Parathyroid adenoma (tissue), 2 donors: ENCODE data around the gene LEF1.

Source experiments
- H2AFZ ChIP-seq: fragments of 300-600 bp; sonication (generic); one replicate; pipeline ENCODE4 v1.7.0; 2017; ENCODE audit warnings: antibody characterized with exemption, mild to moderate bottlenecking
- H3K27ac ChIP-seq: fragments of 300-600 bp; sonication (generic); one replicate; pipeline ENCODE4 v1.7.0; 2017
- H3K27me3 ChIP-seq: fragments of 300-600 bp; sonication (generic); one replicate; pipeline ENCODE4 v1.7.0; 2017; ENCODE audit warnings: low read length; ENCODE audit not compliant: control insufficient read depth, insufficient read depth
- H3K36me3 ChIP-seq: fragments of 300-600 bp; sonication (generic); one replicate; pipeline ENCODE4 v1.7.0; 2017; ENCODE audit warnings: low read length; ENCODE audit not compliant: control insufficient read depth, insufficient read depth
- H3K4me1 ChIP-seq: fragments of 300-600 bp; sonication (generic); one replicate; pipeline ENCODE4 v1.7.0; 2017; ENCODE audit warnings: control low read depth
- H3K4me2 ChIP-seq: fragments of 300-600 bp; sonication (generic); one replicate; pipeline ENCODE4 v1.7.0; 2017; ENCODE audit warnings: low read length
- H3K4me3 ChIP-seq: fragments of 300-600 bp; sonication (generic); one replicate; pipeline ENCODE4 v1.7.0; 2017; ENCODE audit warnings: low read depth, low read length
- H3K79me2 ChIP-seq: fragments of 300-600 bp; sonication (generic); one replicate; pipeline ENCODE4 v1.7.0; 2017; ENCODE audit warnings: control low read depth
- H3K9ac ChIP-seq: fragments of 300-600 bp; sonication (generic); one replicate; pipeline ENCODE4 v1.7.0; 2017; ENCODE audit warnings: mild to moderate bottlenecking
- H3K9me3 ChIP-seq: fragments of 300-600 bp; sonication (generic); one replicate; pipeline ENCODE4 v1.7.0; 2017; ENCODE audit warnings: low read length; ENCODE audit not compliant: control insufficient read depth
- TF ChIP-seq, protein P1 (sequence below): fragments of 300-600 bp; sonication (generic); IDR thresholded peaks from one replicate; pipeline ENCODE4 v1.7.0; 2017; ENCODE audit warnings: antibody characterized with exemption, mild to moderate bottlenecking
- donor health status: primary hyperparathyroidism.

LEF1 gene

DNA sequence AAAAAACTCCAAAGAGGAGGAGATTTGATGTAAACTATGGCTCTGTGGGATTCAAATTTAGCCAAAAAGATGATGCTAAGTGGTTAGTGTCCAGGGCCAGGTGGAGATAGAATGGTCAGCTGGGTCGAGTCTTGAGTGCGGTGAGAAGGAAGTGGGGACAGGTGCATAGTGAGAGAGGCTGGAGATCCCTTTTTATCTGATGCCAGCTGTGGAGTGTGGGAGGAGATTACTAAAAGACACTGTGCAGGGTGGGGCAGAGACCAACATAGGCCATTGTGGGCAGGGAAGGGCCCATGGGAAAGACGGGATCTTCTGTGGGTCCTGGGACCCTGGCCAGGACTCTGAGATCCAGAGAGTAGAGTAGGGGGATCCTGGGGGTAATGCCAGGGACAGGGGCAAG is 34.6 kb upstream of the LEF1 start:
- H3K27me3 ChIP-seq = no peaks in the 10 kb centered on the region

DNA sequence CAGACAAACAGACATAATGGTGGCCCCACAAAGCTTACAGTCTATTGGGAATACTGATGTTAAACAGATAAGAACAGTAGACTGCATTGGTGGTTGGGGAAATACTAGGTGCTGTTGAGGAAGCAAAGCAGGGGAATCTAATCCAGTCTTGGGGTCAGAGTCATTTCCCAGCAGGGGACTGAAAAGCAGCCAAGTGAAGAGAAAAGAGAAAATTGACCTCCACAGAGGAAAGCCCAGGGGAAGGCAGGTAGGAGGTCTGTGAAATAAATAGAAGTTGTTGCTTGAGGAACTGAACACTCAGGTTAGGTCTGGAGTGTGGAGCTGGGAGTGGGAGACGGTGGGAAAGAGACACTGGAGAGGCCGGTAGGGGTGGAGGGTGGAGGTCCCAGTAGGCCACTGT is 33.0 kb upstream of the LEF1 start:
- Histone ChIP-seq H3K9me3 (no peaks in the 10 kb centered on the region), H3K4me2 (no peak overlapping the region), H3K36me3 (no peaks in the 10 kb centered on the region), H2AFZ (no peak overlapping the region), H3K4me1 (no peaks in the 10 kb centered on the region), H3K9ac (no peak overlapping the region), H3K27ac (no peak overlapping the region), H3K27me3 (no peaks in the 10 kb centered on the region), H3K4me3 (no peak overlapping the region), H3K79me2 (no peaks in the 10 kb centered on the region)
- TF ChIP-seq, protein P1, sequence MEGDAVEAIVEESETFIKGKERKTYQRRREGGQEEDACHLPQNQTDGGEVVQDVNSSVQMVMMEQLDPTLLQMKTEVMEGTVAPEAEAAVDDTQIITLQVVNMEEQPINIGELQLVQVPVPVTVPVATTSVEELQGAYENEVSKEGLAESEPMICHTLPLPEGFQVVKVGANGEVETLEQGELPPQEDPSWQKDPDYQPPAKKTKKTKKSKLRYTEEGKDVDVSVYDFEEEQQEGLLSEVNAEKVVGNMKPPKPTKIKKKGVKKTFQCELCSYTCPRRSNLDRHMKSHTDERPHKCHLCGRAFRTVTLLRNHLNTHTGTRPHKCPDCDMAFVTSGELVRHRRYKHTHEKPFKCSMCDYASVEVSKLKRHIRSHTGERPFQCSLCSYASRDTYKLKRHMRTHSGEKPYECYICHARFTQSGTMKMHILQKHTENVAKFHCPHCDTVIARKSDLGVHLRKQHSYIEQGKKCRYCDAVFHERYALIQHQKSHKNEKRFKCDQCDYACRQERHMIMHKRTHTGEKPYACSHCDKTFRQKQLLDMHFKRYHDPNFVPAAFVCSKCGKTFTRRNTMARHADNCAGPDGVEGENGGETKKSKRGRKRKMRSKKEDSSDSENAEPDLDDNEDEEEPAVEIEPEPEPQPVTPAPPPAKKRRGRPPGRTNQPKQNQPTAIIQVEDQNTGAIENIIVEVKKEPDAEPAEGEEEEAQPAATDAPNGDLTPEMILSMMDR = no peak

More for the DNA sequence above, 34.6 kb upstream of the LEF1 start:
- Histone ChIP-seq H2AFZ (no peak overlapping the region), H3K9me3 (no peaks in the 10 kb centered on the region), H3K4me1 (no peaks in the 10 kb centered on the region), H3K27ac (no peak overlapping the region), H3K4me2 (no peak overlapping the region), H3K9ac (no peak overlapping the region), H3K79me2 (no peaks in the 10 kb centered on the region), H3K4me3 (no peak overlapping the region), H3K36me3 (no peaks in the 10 kb centered on the region)
- TF ChIP-seq, protein P1 = no peak

DNA sequence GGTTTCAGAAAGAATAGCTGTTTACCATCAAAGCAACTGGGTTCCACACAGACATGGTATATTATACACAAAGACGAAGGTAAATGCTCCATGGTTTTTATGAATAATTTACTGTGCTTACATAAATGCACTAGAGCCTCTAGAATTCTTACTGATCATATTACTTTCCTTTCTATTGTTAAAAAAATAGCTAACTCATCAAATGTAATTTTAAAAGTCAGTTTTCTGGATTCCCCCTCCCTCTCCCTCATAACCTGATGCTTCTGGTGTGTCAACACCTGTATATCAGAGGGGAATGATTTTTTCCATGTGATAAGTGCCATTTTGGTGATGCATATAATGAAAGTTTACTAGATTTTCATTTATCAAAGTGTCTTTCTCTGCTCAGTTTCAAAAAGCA is 31.1 kb upstream of the LEF1 start:
- no peaks in the 10 kb centered on the region for H3K27me3 ChIP-seq
- TF ChIP-seq, protein P1 = no peak
- H3K36me3 ChIP-seq = no peaks in the 10 kb centered on the region
- H2AFZ ChIP-seq = no peak overlapping the region
- no peak overlapping the region for H3K9ac ChIP-seq
- no peak overlapping the region for H3K4me2 ChIP-seq
- H3K4me1 ChIP-seq = no peaks in the 10 kb centered on the region
- H3K79me2 ChIP-seq = no peaks in the 10 kb centered on the region
- no peak overlapping the region for H3K27ac ChIP-seq
- H3K4me3 ChIP-seq = no peak overlapping the region
- H3K9me3 ChIP-seq = no peaks in the 10 kb centered on the region

DNA sequence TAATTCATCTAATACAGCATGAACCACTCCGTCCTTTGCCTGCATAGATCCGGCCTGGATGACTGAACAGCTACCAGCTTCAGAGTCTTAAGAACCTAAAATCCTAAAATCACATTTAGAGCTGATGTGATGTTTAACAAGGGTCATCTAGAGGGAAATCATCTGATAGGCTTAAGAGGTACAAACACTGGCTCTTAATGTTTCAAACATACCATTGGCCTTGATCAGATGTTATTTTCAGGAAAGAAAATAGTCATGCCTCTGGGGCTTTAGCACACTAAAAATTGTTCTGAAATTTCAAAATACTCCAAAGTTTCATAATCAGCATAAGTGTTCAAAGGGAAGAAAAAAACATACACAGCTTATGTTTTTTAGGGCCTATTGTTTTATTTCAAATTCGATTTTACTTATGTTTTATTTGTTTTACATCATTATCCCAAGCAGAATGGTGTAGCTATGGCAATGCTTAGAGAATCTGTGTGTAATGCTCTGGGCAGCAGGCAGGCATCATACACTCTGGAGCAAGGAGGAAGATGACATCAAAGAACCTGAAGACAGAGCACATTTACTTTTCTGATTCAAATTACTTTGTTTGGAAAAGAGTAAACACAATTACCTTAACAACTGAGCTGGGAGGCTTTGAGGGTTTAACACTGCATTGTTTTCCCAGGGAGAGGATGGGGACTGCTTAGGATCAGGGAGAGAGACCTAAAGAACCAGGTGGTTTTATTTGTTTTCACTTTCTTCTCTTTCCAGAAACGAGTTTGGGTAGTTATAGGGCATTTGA is 25.3 kb upstream of the LEF1 start:
- no peaks in the 10 kb centered on the region for H3K27me3 ChIP-seq
- no peak overlapping the region for H3K9ac ChIP-seq
- no peak overlapping the region for H3K27ac ChIP-seq
- TF ChIP-seq, protein P1 = no peak
- H3K4me1 ChIP-seq = no peaks in the 10 kb centered on the region
- H3K9me3 ChIP-seq = no peaks in the 10 kb centered on the region
- no peaks in the 10 kb centered on the region for H3K36me3 ChIP-seq
- no peaks in the 10 kb centered on the region for H3K79me2 ChIP-seq
- H3K4me2 ChIP-seq = no peak overlapping the region
- no peak overlapping the region for H2AFZ ChIP-seq
- no peak overlapping the region for H3K4me3 ChIP-seq

DNA sequence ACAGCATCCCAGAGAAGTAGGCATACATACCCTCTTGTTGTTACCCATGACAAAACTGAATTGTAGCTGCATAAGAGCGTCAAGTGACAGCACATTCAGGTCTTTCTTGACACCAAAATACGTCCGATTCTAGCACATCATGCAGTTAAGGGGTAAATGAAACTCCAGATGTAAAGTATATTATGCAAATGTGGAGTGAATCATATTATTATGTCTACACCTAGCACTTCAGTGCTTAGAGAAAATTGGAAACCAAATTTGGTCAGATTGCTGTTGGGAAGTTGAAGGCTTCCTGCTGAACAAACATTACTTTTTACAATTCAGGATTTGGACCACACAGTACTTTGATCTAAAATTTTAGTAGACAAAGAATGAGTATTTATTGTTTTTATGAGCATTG is 24.2 kb upstream of the LEF1 start:
- no peak overlapping the region for H3K27ac ChIP-seq
- H3K4me3 ChIP-seq = no peak overlapping the region
- TF ChIP-seq, protein P1 = no peak
- no peaks in the 10 kb centered on the region for H3K36me3 ChIP-seq
- H3K4me1 ChIP-seq = no peaks in the 10 kb centered on the region
- no peak overlapping the region for H2AFZ ChIP-seq
- H3K79me2 ChIP-seq = no peaks in the 10 kb centered on the region
- no peak overlapping the region for H3K9ac ChIP-seq
- no peaks in the 10 kb centered on the region for H3K27me3 ChIP-seq
- no peak overlapping the region for H3K4me2 ChIP-seq
- no peaks in the 10 kb centered on the region for H3K9me3 ChIP-seq
